GM21717 (cell line): Measurements from ENCODE around the gene CCDC196.

Experiments used
- ATAC-seq: cut with Tn5 transposase; IDR thresholded peaks from one replicate; pipeline ENCODE4 v1.9.1; 2021; ENCODE audit warnings: mild to moderate bottlenecking, moderate library complexity; ENCODE audit not compliant: unreplicated experiment

The CCDC196 gene, protein sequence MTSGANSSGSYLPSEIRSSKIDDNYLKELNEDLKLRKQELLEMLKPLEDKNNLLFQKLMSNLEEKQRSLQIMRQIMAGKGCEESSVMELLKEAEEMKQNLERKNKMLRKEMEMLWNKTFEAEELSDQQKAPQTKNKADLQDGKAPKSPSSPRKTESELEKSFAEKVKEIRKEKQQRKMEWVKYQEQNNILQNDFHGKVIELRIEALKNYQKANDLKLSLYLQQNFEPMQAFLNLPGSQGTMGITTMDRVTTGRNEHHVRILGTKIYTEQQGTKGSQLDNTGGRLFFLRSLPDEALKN

DNA sequence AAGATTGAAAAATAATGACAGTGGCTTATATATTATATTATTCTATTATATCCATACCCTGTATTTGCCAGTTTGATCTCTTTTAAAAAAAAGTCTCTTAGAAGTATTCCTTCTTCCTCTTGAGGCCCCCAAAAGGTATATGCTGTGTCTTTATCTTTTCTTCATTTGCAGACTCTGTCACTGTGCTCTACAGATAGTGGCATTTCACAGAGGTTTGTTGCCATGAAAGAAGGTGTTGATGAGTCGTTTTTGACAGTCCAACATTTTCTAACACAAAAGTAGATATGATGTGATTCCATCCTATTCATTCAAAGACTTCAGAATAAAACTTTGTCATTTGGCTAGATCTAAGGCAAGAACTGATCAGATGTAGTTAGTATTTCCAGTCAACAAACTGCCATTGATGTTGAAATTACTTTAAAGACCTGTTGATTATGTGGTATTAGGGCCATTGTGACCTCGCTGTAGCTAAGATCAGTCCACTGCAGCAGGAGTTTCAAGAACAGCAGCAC is at the start of gene CCDC196:
CCDC196 (plus strand) TSS at position 462 of the 512 bp plus-strand sequence. CDS start 132 bp downstream, outside the sequence.
- ATAC-seq: no peak

DNA sequence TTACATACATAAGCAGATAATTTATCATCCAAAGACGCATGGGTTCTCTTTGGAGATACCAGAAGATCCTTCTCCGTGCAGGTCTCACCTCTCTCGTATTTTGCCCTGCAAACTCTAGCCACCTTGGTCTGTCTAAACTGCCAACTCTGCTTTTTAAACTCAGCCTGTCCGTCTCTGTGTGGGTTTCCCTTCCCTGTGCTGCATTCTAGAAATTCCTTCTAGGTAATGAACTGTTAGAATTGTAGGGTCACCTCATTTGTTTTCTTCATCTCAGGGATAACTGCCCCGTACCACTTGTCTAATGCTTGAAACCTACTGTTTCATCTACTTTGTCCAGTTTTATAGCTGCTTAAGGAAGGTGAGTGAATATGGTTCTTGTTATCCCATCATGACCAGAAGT is 45.4 kb upstream of the CCDC196 start:
- ATAC-seq: no peak

DNA sequence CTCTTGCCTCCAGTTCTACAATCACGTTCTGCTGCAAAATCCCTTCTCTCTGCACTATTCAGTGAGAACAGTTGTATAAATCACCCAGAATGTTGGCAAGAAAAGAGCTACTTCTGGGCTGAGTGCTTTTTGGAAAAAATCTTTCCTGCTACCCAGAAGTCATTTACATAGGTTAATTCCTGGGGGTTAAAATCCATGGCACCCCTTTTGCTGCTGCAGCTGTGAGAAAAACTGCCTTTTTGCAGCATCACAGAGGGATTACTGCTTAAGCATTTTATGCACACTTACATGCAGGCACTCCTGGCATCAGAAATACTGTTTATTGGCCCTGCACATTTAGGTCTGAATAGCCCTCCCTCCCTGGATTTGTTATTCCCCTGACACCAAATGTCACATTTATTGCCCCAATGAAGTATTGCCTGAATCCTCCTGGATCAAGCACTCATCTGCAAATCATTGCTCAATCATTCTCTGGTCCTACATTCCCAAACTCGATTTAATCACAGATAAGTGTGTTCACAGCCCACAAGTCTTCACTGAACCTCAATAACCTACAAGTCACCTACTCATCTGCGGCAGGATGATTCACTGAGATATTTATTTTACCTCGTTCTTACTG is 43.1 kb upstream of the CCDC196 start:
- no peak for ATAC-seq

DNA sequence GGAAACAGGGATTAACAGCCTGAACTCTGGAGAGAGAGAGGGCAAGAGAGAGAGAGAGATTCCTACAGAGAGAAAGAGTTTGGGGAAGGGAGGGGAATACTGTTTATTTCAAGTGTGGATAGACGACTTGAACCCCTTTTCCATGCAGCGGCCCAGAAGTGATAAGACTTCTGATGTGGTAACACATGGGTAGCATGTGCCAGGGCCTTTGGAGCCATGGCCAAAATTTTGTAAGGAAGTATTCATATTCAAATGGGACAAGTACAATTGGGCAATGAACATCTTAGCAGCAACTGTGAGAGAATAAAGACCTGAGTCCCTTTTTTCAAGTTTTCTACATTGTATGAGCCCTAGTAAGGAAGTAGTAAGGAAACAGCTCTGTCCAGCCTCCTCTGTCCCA is 42.4 kb upstream of the CCDC196 start:
- no peak for ATAC-seq

DNA sequence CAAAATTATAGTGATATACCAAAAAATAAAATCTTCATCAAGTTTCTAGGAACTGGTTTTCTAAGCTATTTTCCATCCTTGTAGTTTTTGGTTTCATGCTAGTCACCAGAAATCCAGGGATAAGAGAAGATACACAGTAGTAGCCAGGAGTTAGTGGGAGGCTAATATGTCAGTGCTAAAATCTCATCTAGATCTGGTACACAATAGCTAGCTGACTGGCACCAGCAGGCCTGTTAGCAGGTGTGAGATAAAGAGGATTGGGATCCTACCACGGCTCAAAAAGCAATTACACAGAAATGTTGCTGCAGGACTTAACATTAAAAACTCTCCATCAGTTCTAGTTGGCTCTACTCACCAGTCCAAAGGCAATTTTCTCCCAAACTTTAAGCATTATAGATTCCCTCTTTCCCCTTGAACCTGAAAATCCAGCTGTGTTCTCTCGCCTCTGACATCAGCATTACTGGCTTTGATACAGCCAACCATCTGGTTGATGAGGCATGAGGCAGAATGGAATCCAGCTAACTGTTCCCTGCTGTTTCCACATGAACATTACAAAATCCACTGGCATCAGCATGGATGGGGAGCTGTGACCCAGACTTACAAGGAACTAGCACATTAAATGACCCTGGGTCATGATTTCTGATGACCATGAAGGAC is 41.8 kb upstream of the CCDC196 start:
- ATAC-seq: no peak

DNA sequence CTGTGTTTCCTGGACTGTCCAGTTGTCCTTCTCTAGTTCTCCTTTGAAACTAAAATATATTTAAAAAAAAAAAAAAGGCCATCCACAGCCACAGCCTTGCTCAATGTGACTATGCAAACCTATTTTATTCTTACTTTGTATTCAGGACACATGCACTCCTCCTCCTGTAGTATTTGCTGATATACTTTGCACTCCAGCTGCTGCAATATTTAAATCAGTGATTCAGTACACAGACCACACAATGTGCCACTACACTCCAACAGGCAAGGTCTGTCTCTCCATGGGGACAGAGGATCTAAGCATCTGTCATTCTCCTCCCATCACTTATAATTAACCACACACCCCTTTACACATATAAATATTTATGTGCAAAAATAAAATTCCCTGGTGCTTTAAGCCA is 40.2 kb upstream of the CCDC196 start:
- no peak for ATAC-seq

DNA sequence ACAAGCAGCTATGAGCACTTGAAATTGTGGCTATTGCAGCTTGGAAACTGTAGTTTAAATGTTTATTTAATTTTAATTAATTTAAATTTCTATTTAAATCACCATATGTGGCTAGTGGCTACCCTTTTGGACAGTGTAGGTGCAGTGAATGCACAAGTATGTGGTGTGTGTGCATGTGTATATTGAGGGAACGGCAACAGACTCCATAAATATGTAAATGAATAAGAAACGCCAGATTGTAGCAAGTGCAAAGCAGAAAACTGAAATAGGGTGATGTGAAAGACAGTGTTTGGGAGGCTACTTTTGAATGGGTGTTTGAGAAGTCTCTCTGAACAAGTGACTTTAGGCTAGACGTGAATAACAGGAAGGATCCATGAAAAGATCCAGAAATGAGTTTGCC is 32.7 kb upstream of the CCDC196 start:
- no peak for ATAC-seq

DNA sequence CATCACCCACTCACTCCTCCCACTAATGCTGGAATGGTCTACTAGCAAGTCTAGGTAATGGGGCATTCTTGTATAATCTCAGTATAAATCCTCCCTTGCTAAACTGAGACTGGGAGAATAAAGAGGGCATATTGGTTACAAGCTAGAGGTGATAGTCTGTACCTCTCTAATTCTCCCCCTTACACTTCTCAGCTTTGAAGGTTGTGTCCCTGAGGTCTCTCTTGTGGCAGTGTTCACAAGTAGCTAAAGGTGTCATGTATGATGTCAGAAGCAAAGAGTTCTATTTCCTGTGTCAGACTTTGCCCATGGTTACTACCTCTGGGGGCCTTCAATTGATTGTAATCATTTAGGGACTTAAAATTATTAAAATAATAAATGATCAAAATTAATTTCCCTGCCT is 26.6 kb upstream of the CCDC196 start:
- no peak for ATAC-seq

DNA sequence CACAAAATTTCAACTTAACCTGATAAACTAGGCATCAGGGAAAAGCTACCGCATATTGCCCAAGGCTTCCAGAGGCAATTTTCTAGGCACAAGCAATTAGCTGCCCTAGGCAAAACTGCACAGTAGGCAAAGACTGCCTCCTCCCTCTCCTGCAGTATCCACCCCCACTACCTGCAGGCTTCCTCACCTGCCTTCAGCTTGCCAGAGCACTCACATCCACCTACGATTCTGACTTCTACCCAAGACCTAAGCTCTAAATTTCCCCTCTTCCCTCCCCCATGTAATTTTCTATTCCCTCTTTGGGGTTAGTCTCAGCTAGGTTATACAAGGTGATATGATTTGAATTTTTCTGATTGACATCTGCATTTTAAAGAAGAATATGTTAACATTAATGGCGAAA is 21.9 kb upstream of the CCDC196 start:
- no peak for ATAC-seq

DNA sequence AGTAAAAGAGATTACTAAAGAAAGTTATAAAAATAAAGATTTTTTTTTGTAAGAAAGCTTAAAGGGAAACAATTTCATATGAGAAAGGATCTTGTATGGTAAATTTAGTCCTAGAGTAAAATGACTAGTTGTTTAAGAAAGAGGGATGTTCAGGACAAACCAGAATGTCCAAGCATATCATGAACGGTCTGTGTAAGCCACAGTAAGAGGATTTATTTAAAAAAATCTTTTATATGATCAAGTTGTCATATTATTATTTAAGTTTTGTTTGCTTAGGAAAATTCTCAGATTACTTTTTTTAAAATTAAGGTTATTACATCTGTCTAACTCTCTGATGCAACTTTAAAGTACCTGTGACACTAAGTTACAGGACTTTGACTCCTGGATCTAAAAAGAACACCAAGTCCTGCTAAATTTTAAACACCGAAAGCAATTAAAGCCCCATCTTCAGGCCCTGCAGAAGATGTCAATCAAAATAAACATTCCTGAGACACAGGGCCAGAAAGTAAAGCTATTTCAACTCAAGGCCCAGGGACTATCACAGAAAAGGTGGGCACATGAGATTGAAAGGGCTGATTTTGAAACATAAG is 17.3 kb upstream of the CCDC196 start:
- no peak for ATAC-seq

DNA sequence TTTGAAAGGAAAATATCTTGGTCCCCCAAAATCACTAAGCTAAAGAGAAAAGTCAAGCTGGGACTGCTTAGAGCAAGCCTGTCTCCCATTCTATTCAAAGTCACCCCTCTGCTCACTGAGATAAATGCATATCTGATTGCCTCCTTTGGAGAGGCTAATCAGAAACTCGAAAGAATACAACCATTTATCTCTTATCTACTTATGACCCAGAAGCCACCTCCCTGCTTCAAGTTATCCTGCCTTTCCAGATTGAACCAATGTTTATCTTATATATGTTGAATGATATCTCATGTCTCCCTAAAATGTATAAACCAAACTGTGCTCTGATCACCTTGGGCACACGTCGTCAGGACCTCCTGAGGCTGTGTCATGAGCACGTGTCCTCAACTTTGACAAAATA is 14.6 kb upstream of the CCDC196 start:
- ATAC-seq: no peak

DNA sequence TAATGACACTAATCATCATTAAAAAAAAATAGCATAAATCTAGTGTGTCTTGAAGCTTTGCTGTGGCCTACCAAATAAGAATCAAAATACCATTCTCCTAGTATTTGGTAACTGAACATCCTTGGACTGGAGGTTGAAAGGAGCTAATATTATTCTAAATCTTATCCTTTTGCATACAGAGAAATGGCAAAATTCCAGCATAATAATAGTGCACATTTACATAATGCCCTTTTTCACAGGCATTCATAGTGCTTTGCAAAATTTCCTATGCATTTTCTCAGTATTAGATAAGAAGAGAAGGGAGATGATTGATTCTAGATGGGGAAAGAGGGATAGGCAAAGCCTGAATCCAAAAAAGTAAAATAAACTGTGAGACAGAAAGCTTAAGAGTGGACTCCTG is 13.9 kb upstream of the CCDC196 start:
- ATAC-seq: no peak

DNA sequence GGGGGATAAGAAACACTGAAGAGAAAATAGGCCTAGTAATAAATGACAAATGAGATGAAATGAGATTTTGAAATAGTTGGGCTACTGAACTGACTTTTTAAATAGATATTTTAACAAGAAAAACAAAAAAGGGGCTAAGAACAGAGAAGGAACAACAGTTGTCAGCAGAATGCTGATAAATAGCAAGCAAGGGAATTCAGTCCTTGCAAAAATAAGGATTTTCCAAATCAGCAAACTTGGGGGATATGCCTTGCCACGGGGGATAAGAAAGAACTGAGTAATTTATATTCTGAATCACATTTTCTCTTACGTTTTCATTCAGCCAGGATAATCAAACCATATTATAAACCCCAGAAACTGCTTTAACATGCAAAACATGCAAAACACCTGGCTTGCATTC is 12.9 kb upstream of the CCDC196 start:
- ATAC-seq: no peak

DNA sequence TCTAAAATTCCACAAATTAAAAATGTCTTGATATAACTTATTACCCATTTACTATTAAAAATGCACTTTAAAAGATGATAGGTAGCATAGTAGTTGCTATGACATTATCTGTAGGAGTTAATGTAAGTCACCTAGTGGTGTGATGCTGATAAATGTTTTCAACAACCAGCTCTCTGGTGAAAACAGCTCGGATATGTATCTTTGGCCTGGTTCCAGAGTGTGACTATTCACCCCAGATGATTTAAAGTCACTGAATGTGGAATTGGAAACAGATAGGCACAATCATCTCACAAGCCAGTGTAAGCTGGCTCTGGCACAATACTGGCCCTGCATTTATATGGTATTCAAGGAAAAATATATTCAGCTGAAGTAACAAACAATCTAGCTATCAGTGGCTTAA is 9.2 kb upstream of the CCDC196 start:
- no peak for ATAC-seq

DNA sequence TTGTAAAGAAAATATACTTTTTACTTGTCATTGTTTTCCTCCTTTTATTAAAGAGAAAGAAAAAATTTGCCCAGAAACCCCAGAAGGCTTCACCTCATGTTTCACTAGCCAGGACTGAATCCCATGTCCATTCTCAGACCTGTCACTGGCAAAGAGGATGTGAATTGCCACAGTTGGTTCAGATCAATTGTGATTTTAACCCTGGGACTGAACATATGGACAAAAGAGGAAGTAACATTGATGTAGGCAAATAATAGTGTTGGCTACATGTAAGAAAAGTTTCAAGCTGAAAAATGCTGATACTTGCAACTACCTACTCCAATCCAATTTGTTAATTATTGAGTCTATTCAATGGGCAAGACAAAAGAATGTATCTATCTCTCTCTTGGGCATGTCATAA is 8.6 kb upstream of the CCDC196 start:
- no peak for ATAC-seq

DNA sequence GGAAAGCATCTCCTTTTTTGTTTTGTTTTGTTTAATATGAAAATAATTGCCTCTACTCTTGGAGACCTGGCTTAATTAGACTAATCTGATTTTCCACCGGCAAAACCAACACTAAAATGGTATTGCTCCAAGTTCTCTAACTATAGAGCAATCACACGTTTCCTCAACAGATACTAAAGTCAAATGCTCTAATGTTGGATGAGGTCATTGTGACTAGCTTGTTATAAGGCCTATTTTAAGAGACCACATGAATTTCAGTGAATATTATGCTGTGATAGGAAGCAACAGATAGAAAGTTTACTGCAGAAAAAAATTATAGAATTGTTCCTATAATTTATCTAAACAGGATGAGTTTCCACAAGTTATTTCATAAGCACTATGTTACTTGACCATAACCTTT is 3.3 kb upstream of the CCDC196 start:
- no peak for ATAC-seq

DNA sequence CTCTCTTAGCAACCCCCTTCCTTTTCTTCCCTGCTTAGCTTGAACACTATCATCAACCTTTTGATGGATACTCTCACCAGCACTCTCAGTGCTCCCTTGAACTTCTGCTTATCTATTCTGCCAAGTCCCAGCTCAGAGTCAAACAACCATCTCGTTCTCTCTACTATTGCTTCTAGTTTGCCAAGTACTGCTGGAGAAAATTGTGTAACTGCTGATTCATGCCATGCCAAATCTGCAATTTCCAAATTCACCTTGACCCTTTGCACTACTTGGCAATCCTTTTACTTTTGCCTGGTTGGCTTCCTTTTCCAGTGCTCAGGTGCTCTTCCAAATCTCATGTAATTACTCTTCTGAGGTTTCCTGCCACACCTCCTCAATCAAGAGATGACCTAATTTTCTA is 2.8 kb upstream of the CCDC196 start:
- no peak for ATAC-seq

DNA sequence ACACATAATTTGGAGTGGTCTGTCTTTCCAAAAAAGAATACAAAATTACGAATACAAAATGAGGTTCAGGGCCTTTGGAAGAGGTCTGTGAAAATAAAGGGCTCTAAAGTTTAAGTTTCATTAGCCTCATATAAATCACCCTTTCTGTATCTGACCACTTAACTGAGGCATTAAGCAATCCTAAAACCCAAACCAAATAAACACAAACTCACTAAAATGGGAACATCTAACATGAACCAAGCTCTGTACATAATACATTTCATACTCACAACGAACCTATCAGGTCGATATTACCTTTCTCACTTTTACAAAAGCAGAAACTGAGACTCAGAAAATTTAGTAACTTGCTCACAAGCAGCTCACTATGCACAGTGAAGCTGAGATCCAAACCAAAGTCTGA is 1.1 kb upstream of the CCDC196 start:
- no peak for ATAC-seq

DNA sequence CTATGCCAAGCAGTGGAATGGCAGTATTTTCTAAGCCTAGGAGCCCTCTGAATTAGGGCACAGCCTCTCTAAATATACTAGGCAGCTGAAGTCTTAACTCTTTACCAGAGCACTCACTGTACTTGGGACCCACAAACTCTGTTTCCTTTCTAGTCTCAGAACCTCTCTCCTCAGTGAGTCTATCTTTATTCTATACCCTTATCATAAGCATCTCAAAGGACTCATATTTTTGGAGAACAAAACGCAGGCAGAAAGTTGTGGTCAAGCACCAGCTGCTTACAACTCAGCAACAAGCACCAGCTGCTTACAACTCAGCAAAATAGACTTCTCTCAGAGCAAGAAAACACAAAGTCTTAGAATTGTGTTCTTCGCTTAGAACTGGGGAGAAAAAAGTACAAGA is 993 bp downstream of the CCDC196 start:
- ATAC-seq: no peak

DNA sequence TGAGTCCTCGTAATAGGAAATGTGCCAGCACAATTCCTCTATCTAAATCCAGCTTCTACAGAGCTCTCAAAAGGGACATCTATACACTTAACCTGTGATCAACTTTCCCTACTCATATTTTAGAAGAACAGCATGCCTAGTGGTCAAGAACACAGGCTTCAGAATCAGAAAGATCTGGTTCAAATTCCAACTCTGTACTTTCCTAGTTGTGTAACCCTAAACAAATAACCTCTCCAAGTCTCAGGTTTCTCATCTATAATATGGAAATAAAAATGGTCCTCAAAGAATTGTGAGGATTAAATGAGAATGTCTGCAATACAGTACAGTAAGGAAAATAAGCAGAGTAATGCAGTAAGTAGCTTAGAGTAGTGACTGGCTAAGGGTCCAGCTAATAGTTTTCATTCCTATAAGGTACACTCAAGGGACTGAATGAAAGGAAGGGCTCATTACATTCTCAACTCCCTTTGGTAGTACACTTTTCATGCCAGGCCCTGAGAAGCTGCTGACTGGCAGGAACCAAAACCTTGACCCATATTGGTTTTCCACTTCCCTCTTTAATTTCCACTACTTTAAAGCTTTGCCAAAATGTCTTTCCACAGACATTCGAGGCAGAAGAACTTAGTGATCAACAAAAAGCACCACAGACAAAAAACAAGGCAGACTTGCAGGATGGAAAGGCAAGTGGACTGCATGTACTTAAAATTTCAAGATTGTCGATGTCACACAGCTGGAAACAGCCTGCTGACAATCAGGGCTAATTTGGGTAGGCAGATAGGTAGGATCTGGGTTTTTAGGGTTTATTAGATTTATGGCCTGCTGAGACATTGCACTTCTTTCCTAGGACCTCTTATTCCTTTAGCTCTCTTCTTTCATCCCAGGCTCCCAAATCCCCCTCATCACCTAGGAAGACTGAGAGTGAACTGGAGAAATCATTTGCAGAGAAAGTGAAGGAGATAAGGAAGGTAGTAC is 4.3 kb downstream of the CCDC196 start:
- no peak for ATAC-seq

DNA sequence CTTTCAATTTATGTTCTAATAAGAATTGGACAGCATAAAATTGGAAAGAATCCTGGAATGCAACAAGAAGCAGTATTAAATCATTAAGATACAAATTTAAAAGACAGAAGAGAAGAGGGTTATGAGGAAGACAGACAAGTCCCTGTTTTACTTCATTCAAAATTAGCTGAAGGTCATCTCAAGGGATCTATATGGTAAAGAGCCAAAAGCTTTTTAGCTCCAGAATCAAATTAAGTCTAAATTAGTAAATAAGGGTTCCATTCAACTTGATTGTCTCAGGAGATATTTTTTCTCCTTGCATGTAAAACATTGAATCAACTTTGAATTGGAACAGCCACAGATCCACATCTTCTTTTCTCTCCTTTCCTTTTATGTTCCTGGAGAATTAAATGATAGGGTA is 7.6 kb downstream of the CCDC196 start:
- ATAC-seq: no peak
